ENCODE measurements around the gene ANK2.
A peak's percentile ranks its signal among the peaks of the same experiment; 100 is the strongest.

The ANK2 gene

GRCh38 chr4:113317523-113317922 is 268.1 kb downstream of the ANK2 start:
- Mint-ChIP-seq H3K36me3 (no peaks in the 10 kb centered on the region), H3K9me3 (no peaks in the 10 kb centered on the region), H3K27me3 (no peaks in the 10 kb centered on the region), H3K4me3 (no peak overlapping the region), H3K27ac (peak overlapping the region; percentile 6), H3K4me1 (peaks cover 12% of the 10 kb centered on the region)
- ATAC-seq, result no peak

GRCh38 chr4:113322736-113323135 is 273.3 kb downstream of the ANK2 start:
- H3K36me3 Mint-ChIP-seq, result no peaks in the 10 kb centered on the region
- H3K9me3 Mint-ChIP-seq, result no peaks in the 10 kb centered on the region
- H3K27me3 Mint-ChIP-seq, result no peaks in the 10 kb centered on the region
- peaks cover 1% of the 10 kb centered on the region for H3K4me1 Mint-ChIP-seq
- no peak overlapping the region for H3K4me3 Mint-ChIP-seq
- no peak overlapping the region for H3K27ac Mint-ChIP-seq
- no peak for ATAC-seq

GRCh38 chr4:113325876-113326615 is 276.6 kb downstream of the ANK2 start:
- H3K27me3 Mint-ChIP-seq, result no peaks in the 10 kb centered on the region
- H3K4me1 Mint-ChIP-seq, result no peaks in the 10 kb centered on the region
- H3K27ac Mint-ChIP-seq, result no peak overlapping the region
- H3K4me3 Mint-ChIP-seq, result no peak overlapping the region
- no peaks in the 10 kb centered on the region for H3K36me3 Mint-ChIP-seq
- no peaks in the 10 kb centered on the region for H3K9me3 Mint-ChIP-seq
- no peak for ATAC-seq

GRCh38 chr4:113327494-113327893 is 278.0 kb downstream of the ANK2 start:
- H3K36me3 Mint-ChIP-seq, result no peaks in the 10 kb centered on the region
- H3K4me1 Mint-ChIP-seq, result no peaks in the 10 kb centered on the region
- no peaks in the 10 kb centered on the region for H3K9me3 Mint-ChIP-seq
- no peak overlapping the region for H3K4me3 Mint-ChIP-seq
- no peak overlapping the region for H3K27ac Mint-ChIP-seq
- ATAC-seq, result no peak
- no peaks in the 10 kb centered on the region for H3K27me3 Mint-ChIP-seq

- no peak for ATAC-seq
- Mint-ChIP-seq H3K27me3 (no peaks in the 10 kb centered on the region), H3K9me3 (no peaks in the 10 kb centered on the region), H3K4me1 (no peaks in the 10 kb centered on the region), H3K36me3 (no peaks in the 10 kb centered on the region), H3K27ac (no peak overlapping the region), H3K4me3 (no peak overlapping the region)
Observed at GRCh38 chr4:113328514-113328913, 279.1 kb downstream of the ANK2 start.

GRCh38 chr4:113330200-113330599 is 280.7 kb downstream of the ANK2 start:
- Mint-ChIP-seq H3K4me1 (no peaks in the 10 kb centered on the region), H3K4me3 (no peak overlapping the region), H3K36me3 (no peaks in the 10 kb centered on the region), H3K27me3 (no peaks in the 10 kb centered on the region), H3K9me3 (no peaks in the 10 kb centered on the region), H3K27ac (no peak overlapping the region)
- no peak for ATAC-seq

- Mint-ChIP-seq H3K4me3 (no peak overlapping the region), H3K27me3 (no peaks in the 10 kb centered on the region), H3K27ac (no peak overlapping the region), H3K36me3 (no peaks in the 10 kb centered on the region), H3K9me3 (no peaks in the 10 kb centered on the region), H3K4me1 (no peaks in the 10 kb centered on the region)
- ATAC-seq, result no peak
Observed at GRCh38 chr4:113331811-113332210, 282.4 kb downstream of the ANK2 start.

GRCh38 chr4:113332701-113333100 is 283.2 kb downstream of the ANK2 start:
- no peaks in the 10 kb centered on the region for H3K9me3 Mint-ChIP-seq
- H3K4me3 Mint-ChIP-seq, result no peak overlapping the region

GRCh38 chr4:113335746-113336145 is 286.3 kb downstream of the ANK2 start:
- H3K4me1 Mint-ChIP-seq, result no peaks in the 10 kb centered on the region
- H3K27me3 Mint-ChIP-seq, result no peaks in the 10 kb centered on the region
- no peak for ATAC-seq
- no peak overlapping the region for H3K27ac Mint-ChIP-seq
- H3K36me3 Mint-ChIP-seq, result no peaks in the 10 kb centered on the region
- no peaks in the 10 kb centered on the region for H3K9me3 Mint-ChIP-seq
- no peak overlapping the region for H3K4me3 Mint-ChIP-seq

More at GRCh38 chr4:113332701-113333100, 283.2 kb downstream of the ANK2 start:
- Mint-ChIP-seq H3K27ac (no peak overlapping the region), H3K4me1 (no peaks in the 10 kb centered on the region), H3K36me3 (no peaks in the 10 kb centered on the region), H3K27me3 (no peaks in the 10 kb centered on the region)
- ATAC-seq, result no peak

- no peak for ATAC-seq
- no peaks in the 10 kb centered on the region for H3K4me1 Mint-ChIP-seq
- H3K9me3 Mint-ChIP-seq, result no peaks in the 10 kb centered on the region
- no peaks in the 10 kb centered on the region for H3K27me3 Mint-ChIP-seq
- H3K4me3 Mint-ChIP-seq, result no peak overlapping the region
- no peak overlapping the region for H3K27ac Mint-ChIP-seq
- no peaks in the 10 kb centered on the region for H3K36me3 Mint-ChIP-seq
Observed at GRCh38 chr4:113336556-113336955, 287.1 kb downstream of the ANK2 start.

- Mint-ChIP-seq H3K4me3 (no peak overlapping the region), H3K9me3 (no peaks in the 10 kb centered on the region), H3K27me3 (no peaks in the 10 kb centered on the region), H3K27ac (no peak overlapping the region), H3K36me3 (no peaks in the 10 kb centered on the region), H3K4me1 (no peaks in the 10 kb centered on the region)
- ATAC-seq, result no peak
Observed at GRCh38 chr4:113339430-113339813, 290.0 kb downstream of the ANK2 start.

GRCh38 chr4:113344100-113344499 is 294.6 kb downstream of the ANK2 start:
- Mint-ChIP-seq H3K9me3 (no peaks in the 10 kb centered on the region), H3K36me3 (no peaks in the 10 kb centered on the region), H3K27me3 (peaks cover 9% of the 10 kb centered on the region), H3K27ac (no peak overlapping the region), H3K4me3 (no peak overlapping the region), H3K4me1 (no peaks in the 10 kb centered on the region)
- ATAC-seq, result no peak

- Mint-ChIP-seq H3K9me3 (no peaks in the 10 kb centered on the region), H3K4me1 (no peaks in the 10 kb centered on the region), H3K27me3 (peaks cover 18% of the 10 kb centered on the region), H3K36me3 (no peaks in the 10 kb centered on the region), H3K4me3 (no peak overlapping the region), H3K27ac (no peak overlapping the region)
- ATAC-seq, result no peak
Observed at GRCh38 chr4:113347245-113347644, 297.8 kb downstream of the ANK2 start.

GRCh38 chr4:113349430-113349829 is 300.0 kb downstream of the ANK2 start:
- H3K27ac Mint-ChIP-seq, result no peak overlapping the region
- ATAC-seq, result no peak
- peaks cover 39% of the 10 kb centered on the region for H3K27me3 Mint-ChIP-seq
- H3K9me3 Mint-ChIP-seq, result no peaks in the 10 kb centered on the region
- H3K4me1 Mint-ChIP-seq, result peaks cover 13% of the 10 kb centered on the region
- no peaks in the 10 kb centered on the region for H3K36me3 Mint-ChIP-seq
- no peak overlapping the region for H3K4me3 Mint-ChIP-seq

- H3K27ac Mint-ChIP-seq, result no peak overlapping the region
- no peaks in the 10 kb centered on the region for H3K36me3 Mint-ChIP-seq
- H3K9me3 Mint-ChIP-seq, result no peaks in the 10 kb centered on the region
- H3K4me3 Mint-ChIP-seq, result no peak overlapping the region
- H3K27me3 Mint-ChIP-seq, result peaks cover 46% of the 10 kb centered on the region
- peaks cover 24% of the 10 kb centered on the region for H3K4me1 Mint-ChIP-seq
- ATAC-seq, result no peak
Observed at GRCh38 chr4:113350576-113350975, 301.1 kb downstream of the ANK2 start.

- Mint-ChIP-seq H3K9me3 (peaks cover 4% of the 10 kb centered on the region), H3K4me3 (peak overlapping the region; percentile 36), H3K36me3 (peaks cover 5% of the 10 kb centered on the region), H3K4me1 (peaks cover 34% of the 10 kb centered on the region), H3K27ac (no peak overlapping the region), H3K27me3 (peaks cover 68% of the 10 kb centered on the region)
- ATAC-seq, result peak; percentile 99
Observed at GRCh38 chr4:113355550-113356371, 306.3 kb downstream of the ANK2 start.
